HCT116 (cell line): ENCODE data around the gene ACSBG1.

ENCODE experiments used
- ATF3 ChIP-seq: IDR thresholded peaks from 2 replicates; pipeline ENCODE4 v1.6.1; 2012
- CBX3 ChIP-seq: IDR thresholded peaks from 2 replicates; pipeline ENCODE4 v1.6.1; 2012; ENCODE audit warnings: low read depth
- CTCF ChIP-seq, 3 experiments: fragments of 200-600 bp in 1 of 3; sonication (generic) in 1 of 3; IDR thresholded peaks in 2 of 3; conservative IDR thresholded peaks in 1 of 3; 2 replicates each; pipeline ENCODE4 v1.5.1; 2012 to 2017; ENCODE audit warnings: low read depth in 2 of 3, low read length in 2 of 3, antibody characterized with exemption in 1 of 3, borderline replicate concordance in 1 of 3, control low read depth in 1 of 3, mild to moderate bottlenecking in 1 of 3, mixed read lengths in 1 of 3, mixed run types in 1 of 3, moderate library complexity in 1 of 3; ENCODE audit not compliant: insufficient read depth in 1 of 3
- EZH2 ChIP-seq: fragments of 200-600 bp; sonication (generic); IDR thresholded peaks from 2 replicates; pipeline ENCODE4 v1.6.1; 2017; ENCODE audit warnings: antibody characterized with exemption, mixed run types
- MAX ChIP-seq: IDR thresholded peaks from 2 replicates; pipeline ENCODE4 v1.6.1; 2012
- RAD21 ChIP-seq: IDR thresholded peaks from 2 replicates; pipeline ENCODE4 v1.6.1; 2012; ENCODE audit warnings: low read depth, mild to moderate bottlenecking
- SRF ChIP-seq: IDR thresholded peaks from 2 replicates; pipeline ENCODE4 v1.6.1; 2012; ENCODE audit warnings: low read depth
- YY1 ChIP-seq: IDR thresholded peaks from 2 replicates; pipeline ENCODE4 v1.6.1; 2011; ENCODE audit warnings: low read length, low read depth, moderate library complexity, mild to moderate bottlenecking; ENCODE audit not compliant: insufficient replicate concordance; ENCODE audit errors: extremely low read depth

GRCh38 chr15:78210349-78210717 is 24.0 kb downstream of the ACSBG1 start:
- TF ChIP-seq YY1 (no peak), CTCF (IDR thresholded peaks at IDR 0.05 in 2 of 3, conservative IDR thresholded peaks at IDR 0.05 in 1 of 3; ENCODE audit: borderline replicate concordance in 1 of 3, insufficient read depth in 1 of 3, low read depth in 2 of 3, low read length in 2 of 3) (no peak), MAX (no peak), SRF (no peak), EZH2 (no peak), CBX3 (no peak), ATF3 (no peak), RAD21 (no peak)
